HG03575 (cell line): ENCODE data around the gene UBE2R2.
"Not testable (repeated sequence)": the region's sequence is repeated elsewhere in the genome, so short reads cannot be mapped to it uniquely, and the experiment has no call there.

Experiments used
- ATAC-seq: cut with Tn5 transposase; IDR thresholded peaks from one replicate; pipeline ENCODE4 v1.9.1; 2021; ENCODE audit not compliant: unreplicated experiment, insufficient number of reproducible peaks, low FRiP score; ENCODE audit errors: extremely low read depth

Gene UBE2R2

GRCh38 chr9:33952066-33952465, 135.1 kb downstream of the UBE2R2 start:
- no peak for ATAC-seq

GRCh38 chr9:33956544-33956943, 139.6 kb downstream of the UBE2R2 start:
- no peak for ATAC-seq

DNA sequence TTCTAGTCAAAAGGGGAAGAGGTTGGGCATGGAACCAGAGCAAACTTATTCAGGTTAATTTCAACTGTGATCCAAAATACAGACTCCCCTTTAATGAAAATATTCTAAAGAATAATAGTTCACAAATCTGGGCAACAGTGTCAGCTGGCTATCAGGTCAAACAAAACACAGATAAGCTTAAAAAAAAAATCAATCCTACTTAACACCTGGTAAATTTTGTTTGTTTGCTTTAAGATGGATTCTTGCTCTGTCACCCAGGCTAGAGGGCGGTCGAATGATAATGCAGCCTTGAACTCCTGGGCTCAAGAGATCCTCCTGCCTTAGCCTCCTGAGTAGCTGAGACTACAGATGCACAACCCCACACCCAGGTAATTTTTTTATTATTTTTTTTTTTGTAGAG, 142.8 kb downstream of the UBE2R2 start:
- ATAC-seq, result no peak

DNA sequence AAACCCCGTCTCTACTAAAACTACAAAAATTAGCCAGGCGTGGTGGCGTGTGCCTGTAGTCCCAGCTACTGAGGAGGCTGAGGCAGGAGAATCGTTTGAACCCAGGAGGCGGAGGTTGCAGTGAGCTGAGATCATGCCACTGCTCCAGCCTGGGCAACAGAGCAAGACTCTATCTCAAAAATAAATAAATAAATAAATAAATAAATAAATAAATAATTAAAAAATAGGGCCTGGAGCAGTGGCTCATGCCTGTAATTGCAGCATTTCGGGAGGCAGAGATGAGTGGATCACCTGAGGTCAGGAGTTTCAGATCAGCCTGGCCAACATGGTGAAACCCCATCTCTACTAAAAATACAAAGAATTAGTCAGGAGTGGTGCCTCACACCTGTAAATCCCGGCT, 145.5 kb downstream of the UBE2R2 start:
- ATAC-seq, result not testable (repeated sequence)

DNA sequence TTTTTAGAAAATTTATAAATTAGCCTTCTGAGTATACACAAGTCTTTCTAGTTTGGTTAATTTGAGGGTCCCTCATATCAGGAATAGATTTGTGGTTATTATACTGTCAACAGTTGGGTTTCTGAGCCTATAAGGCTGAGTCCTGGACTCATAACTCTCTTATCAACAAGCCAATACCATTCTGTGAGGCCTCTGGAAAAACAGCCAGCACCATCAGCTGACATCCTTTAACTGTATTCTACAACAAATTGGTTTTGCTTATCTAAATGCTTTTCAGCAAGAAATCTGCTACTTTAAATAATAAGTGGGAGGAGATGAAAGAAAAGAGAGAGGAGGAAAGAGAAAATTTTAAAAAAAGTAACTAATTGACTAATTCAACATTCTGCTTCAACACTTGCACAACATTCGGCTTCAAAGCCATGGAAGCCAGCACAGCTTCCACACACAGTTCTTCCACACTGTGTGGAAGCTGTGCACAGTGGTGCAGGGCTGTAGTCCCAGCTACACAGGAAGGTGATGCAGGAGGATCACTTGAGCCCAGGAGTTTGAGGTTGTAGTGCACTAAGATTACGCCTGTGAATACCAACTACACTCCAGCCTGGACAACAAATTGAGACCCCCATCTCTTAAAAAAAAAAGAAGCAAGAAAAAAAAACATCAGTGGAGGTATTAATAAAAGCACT, 147.3 kb downstream of the UBE2R2 start:
- ATAC-seq, result no peak
